GM21515 (cell line): Measurements from ENCODE around the gene CALHM5.

Experiments
- ATAC-seq: cut with Tn5 transposase; IDR thresholded peaks from one replicate; pipeline ENCODE4 v1.9.1; 2021; ENCODE audit not compliant: unreplicated experiment

The CALHM5 gene

GRCh38 chr6:116507324-116507723, 4.1 kb upstream of the CALHM5 start:
- ATAC-seq, result no peak

GRCh38 chr6:116508527-116508926, 2.9 kb upstream of the CALHM5 start:
- no peak for ATAC-seq

- peak; percentile 90 for ATAC-seq
Measured at GRCh38 chr6:116512111-116512559, 696 bp downstream of the CALHM5 start.

- ATAC-seq, result no peak
Measured at GRCh38 chr6:116512734-116513133, 1.3 kb downstream of the CALHM5 start.

GRCh38 chr6:116513224-116513875, 1.9 kb downstream of the CALHM5 start:
- ATAC-seq, result no peak

GRCh38 chr6:116514111-116514510, 2.7 kb downstream of the CALHM5 start:
- no peak for ATAC-seq

- no peak for ATAC-seq
Measured at GRCh38 chr6:116515141-116515540, 3.7 kb downstream of the CALHM5 start.

GRCh38 chr6:116518621-116519368, 7.4 kb downstream of the CALHM5 start:
- no peak for ATAC-seq

GRCh38 chr6:116522896-116523295, 11.5 kb downstream of the CALHM5 start:
- ATAC-seq, result no peak

GRCh38 chr6:116524236-116524635, 12.8 kb downstream of the CALHM5 start:
- no peak for ATAC-seq

- ATAC-seq, result no peak
Measured at GRCh38 chr6:116528133-116528532, 16.7 kb downstream of the CALHM5 start.

- ATAC-seq, result no peak
Measured at GRCh38 chr6:116528780-116529179, 17.3 kb downstream of the CALHM5 start.

- no peak for ATAC-seq
Measured at GRCh38 chr6:116529466-116530290, 18.2 kb downstream of the CALHM5 start.

GRCh38 chr6:116530436-116530835, 19.0 kb downstream of the CALHM5 start:
- no peak for ATAC-seq

GRCh38 chr6:116531675-116532570, 20.5 kb downstream of the CALHM5 start:
- peak; percentile 69 for ATAC-seq

GRCh38 chr6:116533233-116533957, 22.0 kb downstream of the CALHM5 start:
- ATAC-seq, result no peak

GRCh38 chr6:116535109-116535508, 23.7 kb downstream of the CALHM5 start:
- no peak for ATAC-seq

- peak; percentile 71 for ATAC-seq
Measured at GRCh38 chr6:116536216-116536621, 24.8 kb downstream of the CALHM5 start.

GRCh38 chr6:116542426-116542825, 31.0 kb downstream of the CALHM5 start:
- no peak for ATAC-seq

- no peak for ATAC-seq
Measured at GRCh38 chr6:116543149-116543548, 31.7 kb downstream of the CALHM5 start.
